Measurements from ENCODE around the gene CA5A.
"Not testable (repeated sequence)": the region's sequence is repeated elsewhere in the genome, so short reads cannot be mapped to it uniquely, and the experiment has no call there.

CA5A gene

DNA sequence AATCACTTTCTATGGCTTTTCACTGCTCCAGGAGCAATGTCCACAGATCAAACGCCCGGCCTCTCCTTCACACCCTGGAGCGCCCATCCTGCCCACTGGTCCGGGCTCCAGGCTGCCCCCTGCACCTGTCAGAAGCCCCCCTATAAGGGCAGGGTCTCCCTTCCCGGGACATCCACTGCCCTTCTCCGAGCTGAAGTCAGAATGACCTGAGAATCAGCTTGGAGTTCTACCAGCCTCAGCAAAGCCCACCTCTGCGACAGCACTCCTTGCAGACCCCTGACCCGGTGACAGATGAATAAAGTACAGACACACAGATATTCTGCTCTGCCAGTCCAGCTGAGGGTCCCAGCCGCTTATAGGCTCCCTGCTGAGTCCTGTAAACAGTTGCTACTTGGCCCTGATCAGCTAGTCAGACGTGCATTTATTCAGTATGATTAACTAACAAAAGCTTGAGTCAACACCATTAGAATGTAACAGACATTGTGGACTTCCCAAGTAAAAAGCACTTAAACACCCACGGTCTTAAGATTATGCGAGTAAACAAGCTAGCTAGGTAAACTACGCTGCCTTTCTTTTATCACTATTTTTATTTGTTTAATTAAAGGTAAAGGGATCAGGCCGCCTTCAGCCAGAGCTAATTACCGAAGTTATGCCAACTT is 71.9 kb downstream of the CA5A start:
- peak; percentile 1 for DNase-seq

DNA sequence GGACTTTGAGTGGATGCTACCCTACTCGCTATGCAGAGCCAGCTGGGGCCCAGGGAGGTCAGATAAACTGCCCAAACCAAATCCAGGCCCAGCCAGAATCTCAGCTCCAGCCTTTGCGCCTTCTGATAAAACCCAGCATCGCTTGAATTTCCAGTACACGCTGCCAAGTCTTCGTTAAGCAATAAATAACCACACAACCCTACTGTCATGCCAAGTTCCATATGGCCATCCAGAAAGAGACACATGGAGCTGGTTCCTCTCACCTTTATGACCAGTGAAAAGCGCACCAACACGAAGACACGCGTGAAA is 73.0 kb downstream of the CA5A start:
- DNase-seq, result not testable (repeated sequence)

DNA sequence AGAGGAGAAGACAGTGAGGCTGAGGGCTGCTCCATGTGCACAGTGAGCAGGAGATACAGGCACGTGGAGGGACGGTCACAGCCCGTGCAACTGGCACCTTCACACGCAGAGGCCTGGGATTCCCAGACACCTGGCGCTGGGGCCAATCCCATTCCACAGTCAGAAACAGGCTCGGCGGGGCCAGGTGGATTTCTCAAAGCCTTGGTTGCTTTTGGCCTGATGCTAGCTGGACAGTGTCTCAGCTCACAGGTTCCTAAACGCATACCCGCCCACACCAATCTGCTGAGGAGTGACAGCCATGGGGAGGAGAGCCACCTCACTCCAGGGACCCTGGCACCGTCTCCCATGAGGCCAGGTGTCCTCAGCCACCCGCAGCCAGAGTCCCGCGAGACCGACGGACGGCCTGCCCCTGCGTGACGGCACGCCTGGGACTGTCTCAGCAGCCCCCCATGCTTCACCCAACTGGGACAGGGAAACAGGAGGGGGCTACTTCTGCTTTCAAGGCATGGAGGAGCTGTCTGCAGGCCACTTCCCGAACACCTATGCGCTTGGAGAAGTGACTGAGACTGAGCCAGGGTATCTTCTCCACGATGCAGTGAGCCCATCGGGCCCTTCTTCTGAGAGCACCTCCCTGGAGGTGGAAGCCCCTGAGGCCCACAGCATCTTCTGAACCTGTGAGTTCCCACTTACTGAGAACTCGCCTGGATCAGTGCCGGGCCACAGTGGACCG is 73.6 kb downstream of the CA5A start:
- peak; percentile 2 for DNase-seq

DNA sequence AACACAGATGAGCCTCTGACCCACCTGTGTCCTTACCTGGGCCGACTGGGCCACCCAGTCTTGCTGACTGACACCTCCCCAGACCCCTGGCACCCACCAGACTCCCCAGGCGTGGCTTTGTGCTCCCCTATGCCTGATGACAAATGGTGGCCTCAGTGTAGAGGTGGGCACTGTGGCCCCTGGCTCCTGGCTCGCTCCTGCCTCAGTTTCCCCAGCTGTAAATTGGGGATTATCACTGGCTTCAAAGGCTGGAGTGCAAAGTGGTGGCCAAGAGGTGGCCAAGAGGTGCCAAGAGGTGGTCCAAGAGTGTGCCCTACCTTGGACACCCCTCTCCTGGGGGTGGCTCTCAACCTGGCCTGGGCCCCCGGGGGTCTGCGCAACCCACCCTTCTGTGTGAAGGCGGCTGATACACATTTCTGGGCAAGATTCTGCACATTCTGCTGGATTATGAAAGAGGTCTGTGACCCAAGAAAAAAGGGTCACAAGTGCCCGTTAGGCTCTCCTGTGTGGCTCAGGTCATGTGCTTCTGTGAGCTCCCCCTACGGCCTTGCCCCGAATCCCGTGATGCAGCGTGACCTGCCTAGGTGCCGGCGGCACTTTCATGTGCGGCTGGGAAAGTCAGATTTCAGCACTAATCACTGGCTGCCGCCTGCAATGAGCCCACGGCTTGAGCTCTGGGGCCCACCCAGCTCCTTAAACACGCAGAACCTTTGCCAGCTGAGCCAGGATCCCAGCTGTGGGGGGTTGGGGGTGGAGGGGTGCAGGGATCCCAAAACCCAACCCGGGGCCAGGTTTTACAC is 74.8 kb downstream of the CA5A start:
- not testable (repeated sequence) for DNase-seq

DNA sequence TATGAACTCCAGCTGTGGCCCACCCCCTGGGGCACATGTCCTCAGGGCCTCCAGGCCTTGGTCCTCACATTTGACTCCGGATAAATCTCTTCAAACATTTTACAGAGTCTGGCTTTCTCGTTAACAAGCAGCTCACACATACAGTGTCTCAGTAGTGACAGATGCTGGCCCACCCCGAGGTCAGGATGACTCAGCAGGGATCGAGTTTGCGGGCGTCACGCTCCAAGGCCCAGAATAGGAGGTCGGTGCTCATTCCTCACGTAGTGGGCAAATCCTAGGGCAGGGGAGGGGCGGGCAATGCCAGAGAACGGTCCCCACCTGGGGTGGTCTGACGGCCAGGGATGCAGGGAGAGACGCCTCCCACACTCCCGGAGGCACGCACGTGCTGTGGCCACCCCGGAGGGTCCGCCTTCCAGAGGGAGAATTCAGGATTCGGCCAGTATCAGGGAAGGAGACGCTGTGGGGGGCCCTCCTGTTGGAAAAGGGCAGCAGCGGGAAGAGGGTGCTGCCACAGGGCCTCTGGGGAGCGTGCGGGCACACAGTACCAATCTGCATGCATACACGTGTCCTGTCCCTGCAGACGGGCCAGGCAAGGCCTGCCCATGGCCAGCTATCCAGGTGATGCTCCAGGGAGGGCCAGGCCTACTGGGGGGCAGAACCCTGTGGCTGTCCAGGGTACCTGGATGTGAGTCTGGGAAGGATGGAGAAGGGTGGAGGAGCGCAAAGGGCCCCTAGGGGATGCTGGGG is 75.6 kb downstream of the CA5A start:
- peak; percentile 79 for DNase-seq

DNA sequence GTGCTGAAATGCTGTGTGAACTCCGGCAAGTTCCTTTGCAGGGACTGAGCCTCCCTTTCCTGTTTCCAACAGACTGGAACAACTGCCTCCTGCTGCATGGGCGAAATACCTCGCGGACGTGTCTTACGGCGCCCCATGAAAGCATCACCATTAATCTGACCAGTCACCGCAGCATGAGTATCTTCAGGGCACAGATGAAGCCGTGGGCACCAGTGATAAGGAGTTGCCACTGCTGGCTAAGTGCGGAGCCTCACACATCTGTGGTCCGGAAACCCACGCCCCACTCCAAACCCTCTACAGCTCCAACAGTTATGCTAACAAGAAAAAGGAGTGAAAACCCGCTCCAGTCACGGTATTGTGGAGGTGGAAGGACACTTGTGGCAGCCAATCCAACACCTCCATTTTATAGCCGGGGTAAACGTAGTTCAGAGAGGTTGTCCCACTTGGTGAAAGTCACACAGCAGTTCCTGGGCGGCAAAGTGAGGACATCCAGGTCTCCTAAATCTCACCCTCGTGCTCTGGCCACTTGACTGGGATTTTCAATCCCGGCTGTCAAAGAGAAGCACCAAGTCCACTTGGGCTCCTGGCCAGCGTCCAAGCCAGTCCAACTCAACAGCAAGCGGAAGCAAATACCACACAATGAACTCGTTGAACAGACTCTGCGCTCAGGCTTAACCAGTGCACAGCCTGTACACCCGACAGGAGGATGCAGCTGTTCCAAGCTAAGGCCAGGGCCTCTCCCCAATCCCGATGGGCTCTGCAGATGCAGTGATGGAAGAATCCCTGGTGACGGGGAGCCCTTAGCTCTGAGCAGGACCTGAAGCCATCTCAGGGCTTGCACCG is 78.0 kb downstream of the CA5A start:
- DNase-seq, result not testable (repeated sequence)

DNA sequence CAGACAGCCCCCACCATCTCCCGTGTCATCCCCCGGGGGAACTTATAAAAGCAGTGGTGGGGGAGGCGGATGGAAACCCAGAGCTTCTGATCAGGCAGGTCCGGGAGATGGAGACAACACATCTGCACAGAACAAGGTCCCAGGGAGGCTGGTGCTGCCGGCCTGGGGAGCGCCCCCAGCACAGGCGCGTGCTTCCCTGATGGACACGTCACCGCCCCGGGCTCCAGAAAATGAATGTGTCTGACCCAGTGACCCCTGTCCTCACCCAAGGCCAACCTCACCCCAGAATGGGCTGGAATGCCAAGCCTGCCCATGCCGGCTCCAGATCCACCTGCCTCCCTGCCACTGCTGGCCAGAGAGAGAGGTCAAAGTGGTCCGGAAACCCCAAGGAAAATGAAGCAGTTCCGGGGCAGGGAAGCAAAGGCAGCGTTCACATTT is 79.5 kb downstream of the CA5A start:
- DNase-seq, result no peak

DNA sequence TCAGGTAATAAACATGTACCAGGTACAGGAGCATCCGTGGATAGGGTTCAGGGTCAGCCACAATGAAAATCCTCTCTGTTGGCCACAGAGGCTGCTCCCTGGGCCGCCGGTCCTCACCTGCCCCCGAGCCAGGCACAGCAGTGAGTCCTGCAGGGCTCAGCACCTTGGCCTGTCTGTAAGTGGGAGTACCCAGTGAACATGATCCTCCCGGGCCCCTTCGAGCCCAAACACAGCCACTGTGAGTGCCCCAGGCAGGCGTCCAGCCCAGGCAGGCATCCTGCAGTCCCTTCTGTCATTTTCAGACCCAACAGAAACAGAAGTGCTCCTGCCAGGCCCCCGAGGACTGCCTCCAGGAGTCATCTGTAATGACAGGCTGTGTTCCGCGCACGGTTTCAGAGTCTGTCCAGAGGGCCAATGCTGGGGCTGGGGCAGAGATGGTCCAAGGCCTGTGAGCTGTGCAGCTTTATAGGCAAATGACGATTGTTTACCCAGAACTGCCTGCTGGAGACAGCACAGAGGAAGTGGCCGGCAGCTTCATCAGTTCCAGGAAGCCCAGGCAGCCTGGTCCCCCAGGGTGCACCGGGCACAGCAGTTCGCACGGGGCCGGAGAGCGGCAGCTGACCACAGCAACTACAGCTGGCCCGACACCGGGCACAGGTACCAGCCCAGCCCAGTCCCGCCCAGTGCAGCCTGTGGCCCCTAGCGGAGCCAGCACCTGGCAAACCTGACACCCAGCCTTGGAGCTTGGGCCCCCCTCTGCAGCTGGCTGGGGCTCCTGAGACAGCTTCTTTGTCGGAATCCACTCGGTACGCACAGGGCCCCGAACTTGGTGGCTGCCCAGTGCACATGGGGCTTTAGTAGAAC is 80.2 kb downstream of the CA5A start:
- DNase-seq, result no peak

DNA sequence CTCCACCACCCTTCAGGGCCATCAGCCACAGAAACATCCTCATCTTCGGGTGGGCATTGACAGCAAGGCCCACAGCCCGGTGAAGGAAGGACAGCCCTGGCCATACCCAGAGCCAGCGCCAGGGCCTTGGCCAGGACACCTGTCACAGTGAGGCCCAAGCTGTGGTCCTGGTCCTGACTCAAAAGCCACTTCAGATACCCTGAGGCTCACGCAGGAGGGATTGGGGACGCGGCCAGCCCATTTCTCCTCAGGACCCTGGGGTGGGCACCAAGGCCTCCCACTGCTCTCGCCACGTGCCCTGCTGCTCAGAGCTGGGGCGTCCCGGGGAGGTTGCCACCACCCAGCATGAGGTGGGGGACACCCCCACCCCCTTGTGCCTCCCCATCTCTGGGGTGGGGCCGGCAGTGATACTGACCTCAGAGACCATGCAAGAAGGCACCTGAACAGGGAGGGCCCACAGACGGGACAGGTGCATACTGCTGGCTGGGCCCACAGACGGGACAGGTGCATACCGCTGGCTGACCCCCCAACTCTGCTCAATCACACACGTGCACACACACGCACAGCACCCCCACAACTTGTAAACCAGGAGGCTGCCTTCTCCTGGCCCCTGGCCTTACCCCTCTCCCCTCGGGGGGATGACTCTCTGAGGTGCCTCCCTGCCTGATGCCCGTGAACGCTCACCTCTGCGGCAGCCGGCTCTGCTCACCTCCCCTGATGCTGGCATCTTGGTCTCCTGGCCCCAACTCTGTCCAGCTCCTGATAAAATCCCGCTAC is 81.2 kb downstream of the CA5A start:
- no peak for DNase-seq

DNA sequence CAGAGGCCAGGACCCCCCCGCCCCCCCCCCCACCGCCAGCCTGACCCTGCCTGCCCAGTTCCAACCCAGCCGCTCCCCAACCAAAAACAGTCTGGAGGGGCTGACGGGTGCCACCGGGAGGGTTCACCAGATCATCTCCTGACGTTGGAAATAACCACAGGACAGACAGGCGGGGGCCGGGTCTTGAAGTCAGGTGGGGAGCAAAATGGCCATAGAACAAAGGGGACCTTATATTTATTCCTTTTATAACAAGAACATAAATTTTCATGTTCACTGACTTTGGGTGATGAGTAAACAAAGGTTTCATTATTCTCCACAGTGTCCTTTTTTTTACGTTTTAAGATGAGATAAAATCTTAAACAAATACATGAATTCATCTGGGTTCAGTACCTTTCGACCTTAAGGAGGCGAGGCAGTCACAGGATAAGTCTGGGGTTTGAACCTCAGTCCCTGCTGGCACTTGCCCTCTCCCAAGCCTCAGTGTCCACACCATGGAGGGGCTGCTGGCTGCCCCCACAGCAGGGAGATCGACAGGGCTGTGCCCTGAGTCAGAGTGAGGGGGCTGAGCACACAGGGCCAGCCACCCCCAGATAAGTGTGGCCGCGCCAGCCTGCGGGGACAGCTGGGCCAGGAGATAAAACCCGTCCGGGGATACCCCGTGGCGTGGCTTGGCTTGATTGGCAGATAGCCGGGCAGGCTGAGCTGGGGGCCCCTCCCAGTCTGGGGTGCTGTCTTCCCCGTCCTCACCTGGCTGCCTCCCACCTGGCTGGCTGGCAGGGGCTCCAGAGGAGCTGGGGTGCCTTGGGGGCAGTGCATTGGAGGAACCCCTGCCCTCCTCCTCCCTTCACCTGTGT is 82.0 kb downstream of the CA5A start:
- DNase-seq, result no peak

DNA sequence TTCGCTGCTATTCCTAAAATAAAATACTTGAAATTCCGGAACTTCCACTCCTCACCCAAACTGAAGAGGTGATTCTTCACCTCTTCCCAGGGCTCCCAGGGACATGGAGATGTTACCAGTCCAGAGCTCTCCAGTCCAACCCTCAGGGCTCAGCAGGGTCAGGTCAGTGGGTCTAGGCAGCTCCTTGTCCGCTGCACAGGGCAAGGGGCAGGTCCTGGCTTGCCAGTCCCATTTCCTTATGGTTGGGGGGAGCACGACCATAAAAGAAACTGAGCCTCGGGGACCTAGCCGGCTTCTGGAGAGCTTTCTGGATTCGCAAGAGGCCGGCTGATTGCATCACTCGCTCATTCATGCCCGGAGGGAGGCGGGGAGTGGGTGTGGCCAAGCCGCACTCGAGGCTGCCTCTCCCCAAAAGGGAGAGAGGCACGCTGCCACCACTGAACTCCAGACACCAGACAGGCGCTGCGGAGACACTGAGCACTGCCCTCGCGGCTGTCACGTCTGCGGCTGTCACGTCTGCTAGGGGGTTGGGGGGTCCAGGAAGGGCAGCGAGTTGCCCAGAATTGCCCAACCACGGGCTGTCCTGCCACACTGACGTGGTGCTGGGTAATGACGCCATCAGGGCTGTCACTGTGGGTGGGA is 82.8 kb downstream of the CA5A start:
- peak; percentile 93 for DNase-seq

DNA sequence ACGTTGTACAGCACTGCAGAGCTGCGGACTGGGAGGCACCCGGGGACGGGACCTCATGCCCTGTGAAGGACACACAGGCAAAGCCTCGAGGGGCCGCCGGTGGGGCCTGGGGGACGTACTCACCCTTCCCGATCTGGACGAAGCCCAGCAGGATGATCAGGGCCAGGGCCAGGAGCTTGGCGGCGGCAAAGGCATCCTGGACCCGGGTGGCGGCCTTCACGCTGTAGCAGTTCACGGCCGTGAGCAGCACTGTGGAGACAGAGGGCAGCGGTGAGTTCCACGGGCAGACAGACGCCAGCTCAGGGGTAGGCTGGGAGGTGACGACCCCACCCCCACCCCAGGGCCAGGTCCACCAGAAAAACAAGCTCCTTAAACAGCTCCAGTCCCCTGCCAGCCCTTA is 84.7 kb downstream of the CA5A start:
- DNase-seq, result no peak

DNA sequence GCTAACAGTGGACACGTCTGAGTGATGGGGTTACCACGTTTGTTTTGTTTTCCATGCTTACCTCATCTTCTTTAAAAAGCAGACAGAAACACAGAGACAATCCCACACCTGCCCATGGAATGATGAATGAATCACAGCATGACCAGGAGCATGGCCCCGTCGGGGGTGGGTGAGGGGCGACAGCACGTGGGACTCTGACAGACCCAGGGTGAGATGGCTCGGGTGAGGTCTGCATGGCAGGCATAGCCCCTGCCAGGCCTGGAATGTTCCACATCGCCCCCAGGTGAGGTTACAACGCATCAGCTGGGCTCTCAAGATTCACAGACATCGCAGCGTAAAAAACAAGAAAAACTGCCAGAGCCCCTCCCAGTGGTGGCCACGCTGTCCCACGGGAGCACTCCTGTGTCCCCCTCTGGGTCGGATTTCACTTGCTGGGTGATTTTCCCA is 85.2 kb downstream of the CA5A start:
- DNase-seq, result no peak

DNA sequence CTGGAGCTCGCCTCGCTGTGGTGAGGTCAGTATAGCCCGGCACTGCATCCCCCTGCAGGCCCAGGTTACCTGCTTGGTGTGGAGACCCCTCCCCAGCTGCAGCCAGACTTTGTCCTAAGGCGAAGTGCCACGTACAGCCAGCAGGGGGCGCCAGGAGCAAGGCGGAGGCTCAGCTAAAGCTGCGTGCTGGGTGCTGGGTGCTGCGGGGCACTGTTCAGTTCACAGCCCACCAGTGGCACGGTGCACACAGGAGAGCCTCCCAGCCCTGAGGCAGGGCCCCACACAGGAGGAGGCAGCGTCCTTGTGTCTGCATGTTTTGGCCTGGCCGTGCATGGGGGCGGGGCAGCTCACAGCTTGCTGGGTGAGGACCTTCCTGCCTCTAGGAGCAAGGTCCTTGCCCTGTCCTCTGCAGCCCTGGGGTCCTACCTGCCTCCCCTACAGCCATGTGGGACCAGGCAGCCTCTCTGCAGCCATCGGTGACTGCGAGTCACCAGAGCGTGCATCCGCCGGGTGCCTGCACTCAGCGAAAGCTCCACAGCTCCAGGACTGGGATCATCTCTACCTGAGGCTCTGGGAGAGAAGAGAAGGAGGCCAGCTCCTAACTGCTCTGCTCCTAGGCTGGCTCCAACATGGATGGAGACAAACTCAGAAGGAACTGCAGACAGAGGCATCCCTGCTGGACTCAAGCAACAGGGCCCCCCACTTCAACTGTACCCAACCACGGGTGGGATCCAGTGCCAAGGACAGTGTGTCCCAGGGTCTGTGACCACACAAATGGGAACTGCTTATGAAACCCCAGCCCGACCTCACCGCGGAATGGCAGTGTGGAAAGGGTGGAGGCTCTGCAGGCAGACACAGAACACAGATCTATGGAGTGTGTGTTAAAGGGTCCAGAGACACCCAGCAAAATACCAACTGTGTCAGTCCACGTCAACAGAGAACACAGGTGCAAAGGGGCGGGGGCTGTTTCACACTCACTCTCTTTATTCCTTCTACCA is 86.0 kb downstream of the CA5A start:
- DNase-seq, result peak; percentile 89

DNA sequence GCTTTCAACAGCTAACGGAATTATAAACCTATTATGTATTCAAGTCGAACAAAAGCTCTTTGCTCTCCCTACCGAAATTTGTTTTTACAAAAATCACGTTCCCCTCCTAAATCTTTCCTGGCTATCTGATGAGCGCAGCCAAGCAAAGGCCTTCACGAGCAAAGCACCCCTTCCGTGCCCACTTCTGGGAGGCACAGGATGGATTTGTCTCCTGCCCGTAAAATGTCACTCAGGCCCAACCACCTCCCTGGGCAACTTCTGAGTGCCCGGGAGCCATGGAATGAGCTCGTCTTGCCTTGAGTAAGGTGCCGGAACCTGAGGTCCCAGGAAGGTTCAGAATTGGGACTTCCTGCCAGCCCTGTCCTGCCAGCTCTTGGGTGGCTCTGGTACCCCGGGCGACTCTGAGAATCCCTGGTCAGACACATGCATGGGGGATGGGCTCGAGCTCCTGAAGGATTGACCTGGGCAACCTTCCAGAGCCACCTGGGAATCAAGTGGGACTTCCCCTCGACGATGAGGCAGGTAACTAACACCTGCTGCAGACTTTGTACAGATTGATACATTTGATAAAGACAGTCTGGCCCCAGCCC is 86.8 kb downstream of the CA5A start:
- DNase-seq, result no peak

DNA sequence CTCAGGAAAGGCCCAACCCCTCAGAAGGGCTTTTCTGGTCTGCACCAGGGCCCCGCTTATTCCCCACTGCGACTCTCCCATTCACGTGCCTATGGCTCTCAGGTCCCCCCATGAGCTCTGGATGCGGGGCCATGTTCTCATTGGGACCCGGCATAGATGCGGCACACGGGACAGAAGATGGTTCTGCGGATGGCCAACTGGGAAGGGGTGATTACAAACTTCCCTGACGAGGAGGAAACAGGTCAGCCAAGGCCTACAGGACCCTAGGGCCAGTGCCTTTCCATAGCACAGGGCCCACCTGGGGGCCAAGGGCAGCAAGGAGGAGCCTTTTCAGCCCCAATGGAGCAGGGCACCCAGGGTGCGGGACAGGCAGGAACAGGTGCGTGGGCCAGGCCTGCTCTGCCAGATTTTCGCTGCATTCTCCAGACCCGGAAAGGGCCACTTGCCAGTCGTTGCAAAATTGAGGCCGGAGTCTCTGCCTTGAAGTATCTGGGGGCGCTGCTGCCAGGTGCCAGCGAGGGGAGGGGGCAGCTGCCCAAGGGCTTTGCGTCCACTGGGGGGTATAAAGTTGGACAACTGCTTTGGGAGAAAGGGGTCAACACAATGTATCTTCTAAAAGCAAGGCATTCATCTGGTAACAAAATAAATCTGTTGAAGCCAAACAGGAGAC is 87.5 kb downstream of the CA5A start:
- no peak for DNase-seq
